Tibial nerve (tissue), 4 donors: ENCODE results near the gene EXOSC7. TPM values are rescaled to one million over a fixed set of nuclear protein-coding genes. Genes with fewer than 3 reads are reported as not detected.

ENCODE experiments used
- DNase-seq, 2 donors: peaks; one replicate each; pipeline ENCODE4 v3.0.0-alpha.2; 2019; ENCODE audit warnings: low spot score in 2 of 2
- H3K27ac ChIP-seq, 4 donors: fragments of 200-600 bp; sonication (generic) in 3 of 4; one replicate each; pipeline ENCODE4 v1.5.1; 2017 to 2019; ENCODE audit warnings: mild to moderate bottlenecking in 1 of 4
- H3K27me3 ChIP-seq, 2 donors: fragments of 200-600 bp; sonication (generic) in 1 of 2; one replicate each; pipeline versions ENCODE4 v1.5.1 to v1.6.0; 2017 to 2019
- H3K36me3 ChIP-seq, 3 donors: fragments of 200-600 bp; sonication (generic); one replicate each; pipeline ENCODE4 v1.5.1; 2018 to 2019
- H3K4me1 ChIP-seq, 4 donors: fragments of 200-600 bp; sonication (generic) in 3 of 4; one replicate each; pipeline ENCODE4 v1.5.1; 2017 to 2019
- H3K4me3 ChIP-seq, 4 donors: fragments of 200-600 bp; sonication (generic) in 3 of 4; one replicate each; pipeline ENCODE4 v1.5.1; 2017 to 2019; ENCODE audit warnings: mild to moderate bottlenecking in 1 of 4, moderate library complexity in 1 of 4
- H3K9me3 ChIP-seq, 4 donors: fragments of 200-600 bp; sonication (generic) in 3 of 4; one replicate each; pipeline ENCODE4 v1.5.1; 2017 to 2019
- CTCF ChIP-seq, 5 experiments: fragments of 200-600 bp in 3 of 5; fragments of 450-650 bp in 2 of 5; sonication (generic) in 3 of 5; IDR thresholded peaks; one replicate each; pipeline ENCODE4 v1.5.1; 2016 to 2019; ENCODE audit warnings: antibody characterized with exemption in 5 of 5, mild to moderate bottlenecking in 3 of 5, moderate library complexity in 2 of 5
- EP300 ChIP-seq, 2 donors: sonication (generic); formaldehyde crosslinking; IDR thresholded peaks; one replicate each; pipeline ENCODE4 v1.6.1; 2017; ENCODE audit warnings: antibody characterized with exemption in 2 of 2, mild to moderate bottlenecking in 1 of 2
- POLR2A ChIP-seq, 2 donors: fragments of 450-650 bp; IDR thresholded peaks; one replicate each; pipeline ENCODE4 v1.6.1; 2017; ENCODE audit warnings: antibody characterized with exemption in 2 of 2, mild to moderate bottlenecking in 2 of 2, moderate library complexity in 2 of 2
- WGBS, 2 donors: methylation state at CpG; one replicate each; pipeline ENCODE4 v1.1.5; 2018; 5-methylcytosine and 5-hydroxymethylcytosine counted together
- small RNA-seq: library from RNA; depleted of rRNA; stranded (forward); fragments of <200 nt; gene quantifications from one replicate; pipeline ENCODE3, GENCODE V24; 2016
- total RNA-seq, 4 donors: library from RNA; depleted of rRNA; stranded (reverse); fragments of >200 nt; gene quantifications; one replicate each; pipeline ENCODE4 v1.1.0, GENCODE V29; 2016

EXOSC7 gene
- total RNA-seq, 4 donors from 2014 or later, result 48.3 to 67.7 (median 64.2) TPM

- peak overlapping the region in 2 of 4 donors; percentile 26 to 55 for H3K27ac ChIP-seq
- H3K4me1 ChIP-seq, result peaks cover 0 to 70% (median 14%) of the 10 kb centered on the region in 4 donors
- H3K9me3 ChIP-seq, result no peaks in the 10 kb centered on the region
Measured at GRCh38 chr3:45057557-45057956, 81.5 kb downstream of the EXOSC7 start.

GRCh38 chr3:45059132-45059531 lies 83.1 kb downstream of the EXOSC7 start:
- no peak for DNase-seq
- no peaks in the 10 kb centered on the region for H3K9me3 ChIP-seq
- no peaks in the 10 kb centered on the region for H3K27me3 ChIP-seq
- no peak overlapping the region for H3K4me3 ChIP-seq
- 67 to 68% methylated on average over 2 of the region's 2 CpGs for WGBS, 2 donors
- TF ChIP-seq CTCF (IDR thresholded peaks at IDR 0.05), result no peak
- no peak for TF ChIP-seq EP300 (IDR thresholded peaks at IDR 0.05)
- TF ChIP-seq POLR2A (IDR thresholded peaks at IDR 0.05), result no peak
- H3K27ac ChIP-seq, result peak overlapping the region in 1 of 4 donors; percentile 67
- peaks cover 0 to 67% (median 14%) of the 10 kb centered on the region in 4 donors for H3K4me1 ChIP-seq
- no peaks in the 10 kb centered on the region for H3K36me3 ChIP-seq

More at GRCh38 chr3:45057557-45057956, 81.5 kb downstream of the EXOSC7 start:
- no peaks in the 10 kb centered on the region for H3K27me3 ChIP-seq
- no peak overlapping the region for H3K4me3 ChIP-seq
- no peak for DNase-seq
- H3K36me3 ChIP-seq, result no peaks in the 10 kb centered on the region
- WGBS, 2 donors, result 83 to 91% methylated on average over 3 of the region's 3 CpGs
- TF ChIP-seq EP300 (IDR thresholded peaks at IDR 0.05) (no peak), POLR2A (IDR thresholded peaks at IDR 0.05) (no peak), CTCF (IDR thresholded peaks at IDR 0.05) (no peak)

- peaks cover 0 to 67% (median 13%) of the 10 kb centered on the region in 4 donors for H3K4me1 ChIP-seq
- TF ChIP-seq EP300 (IDR thresholded peaks at IDR 0.05) (no peak), CTCF (IDR thresholded peaks at IDR 0.05) (no peak), POLR2A (IDR thresholded peaks at IDR 0.05) (no peak)
- no peak overlapping the region for H3K27ac ChIP-seq
- no peaks in the 10 kb centered on the region for H3K36me3 ChIP-seq
- DNase-seq, result no peak
- no peak overlapping the region for H3K4me3 ChIP-seq
- H3K9me3 ChIP-seq, result no peaks in the 10 kb centered on the region
- WGBS, 2 donors, result 44 to 51% methylated on average over 4 of the region's 4 CpGs
- H3K27me3 ChIP-seq, result no peaks in the 10 kb centered on the region
Measured at GRCh38 chr3:45060165-45060892, 84.3 kb downstream of the EXOSC7 start.

Small RNA genes within 50 kb of the gene (small RNA-seq; reads per million reads assigned to genes)
- not detected for gene RNU5B-3P

Other genes with a start within 250 kb of the EXOSC7 start
- 1 to 10 TPM; 4.2 to 8.3 (median 6.5) TPM for gene ZNF501, start 246.6 kb upstream of the EXOSC7 start, total RNA-seq
- gene KIAA1143, start 214.6 kb upstream of the EXOSC7 start, total RNA-seq, result 10 to 100 TPM; 20.7 to 27.4 (median 25.9) TPM
- gene KIF15, start 214.4 kb upstream of the EXOSC7 start, total RNA-seq, result under 1 TPM; 0.60 to 0.87 (median 0.71) TPM
- 10 to 100 TPM; 20.7 to 40.4 (median 32.6) TPM for gene TMEM42, start 114.3 kb upstream of the EXOSC7 start, total RNA-seq
- gene TGM4, start 101.6 kb upstream of the EXOSC7 start, total RNA-seq, result not detected
- 100 to 1,000 TPM in 3 of 4 donors, 10 to 100 TPM in 1; 98.4 to 139 (median 117) TPM for gene ZDHHC3, start 70 bp upstream of the EXOSC7 start, total RNA-seq
- 100 to 1,000 TPM; 137 to 819 (median 340) TPM for gene CLEC3B, start 50.1 kb downstream of the EXOSC7 start, total RNA-seq
- gene CDCP1, start 170.1 kb downstream of the EXOSC7 start, total RNA-seq, result 1 to 10 TPM in 2 of 4 donors, under 1 TPM in 2; 0.20 to 3.0 (median 1.2) TPM